Tibial artery (tissue), 4 donors: Measurements from ENCODE around the gene KCNK4.

Experiments
- DNase-seq, 2 donors: peaks; one replicate each; pipeline ENCODE4 v3.0.0-alpha.2; 2019
- H3K27ac ChIP-seq, 2 donors: fragments of 200-600 bp; sonication (generic) in 1 of 2; 1 replicate in 1 of 2; 2 replicates in 1 of 2; pipeline ENCODE4 v1.5.1; 2018 to 2019; ENCODE audit warnings: mild to moderate bottlenecking in 1 of 2
- H3K27me3 ChIP-seq, 2 donors: fragments of 200-600 bp; sonication (generic) in 1 of 2; one replicate each; pipeline versions ENCODE4 v1.5.1 to v1.6.0; 2016 to 2019
- H3K36me3 ChIP-seq, 3 donors: fragments of 200-600 bp; sonication (generic) in 2 of 3; one replicate each; pipeline ENCODE4 v1.5.1; 2016 to 2019; ENCODE audit warnings: mild to moderate bottlenecking in 2 of 3
- H3K4me1 ChIP-seq, 4 donors: fragments of 200-600 bp; sonication (generic) in 2 of 4; 1 replicate in 3 of 4; 2 replicates in 1 of 4; pipeline ENCODE4 v1.5.1; 2016 to 2019
- H3K4me3 ChIP-seq, 2 donors: fragments of 200-600 bp; sonication (generic) in 1 of 2; 1 replicate in 1 of 2; 2 replicates in 1 of 2; pipeline ENCODE4 v1.5.1; 2018 to 2019; ENCODE audit warnings: mild to moderate bottlenecking in 2 of 2
- H3K9me3 ChIP-seq, 3 donors: fragments of 200-600 bp; sonication (generic) in 1 of 3; one replicate each; pipeline ENCODE4 v1.5.1; 2016 to 2019
- intact Hi-C: fragments of 100-400 bp; cut with DNase I; formaldehyde crosslinking; loops from one replicate; pipeline ENCODE4 v1.15.0; 2023; ENCODE audit warnings: low total_unique reads
- TF ChIP-seq, protein P1 (sequence below), 2 experiments: fragments of 200-600 bp in 1 of 2; fragments of 450-650 bp in 1 of 2; IDR thresholded peaks; one replicate each; pipeline ENCODE4 v1.5.1; 2017 to 2019; ENCODE audit warnings: antibody characterized with exemption in 2 of 2, mild to moderate bottlenecking in 1 of 2, moderate library complexity in 1 of 2

KCNK4 gene

GRCh38 chr11:64291262-64291751 is at the start of gene KCNK4:
TSS of gene KCNK4 (plus strand) at chr11:64291302. CDS start at chr11:64293019, 1,717 bp downstream.
- Histone ChIP-seq H3K4me3 (peak within 1 kb of the TSS; percentile 28 to 40), H3K36me3 (peaks cover 0 to 5% (median 0%) of the 10 kb centered on the region in 3 donors), H3K4me1 (peaks cover 0 to 27% (median 24%) of the 10 kb centered on the region in 4 donors), H3K27me3 (peaks cover 4 to 79% of the 10 kb centered on the region in 2 donors), H3K9me3 (no peaks in the 10 kb centered on the region), H3K27ac (no peak within 1 kb of the TSS)
- no peak for DNase-seq
- intact Hi-C loops: no loop called here
- TF ChIP-seq, protein P1, sequence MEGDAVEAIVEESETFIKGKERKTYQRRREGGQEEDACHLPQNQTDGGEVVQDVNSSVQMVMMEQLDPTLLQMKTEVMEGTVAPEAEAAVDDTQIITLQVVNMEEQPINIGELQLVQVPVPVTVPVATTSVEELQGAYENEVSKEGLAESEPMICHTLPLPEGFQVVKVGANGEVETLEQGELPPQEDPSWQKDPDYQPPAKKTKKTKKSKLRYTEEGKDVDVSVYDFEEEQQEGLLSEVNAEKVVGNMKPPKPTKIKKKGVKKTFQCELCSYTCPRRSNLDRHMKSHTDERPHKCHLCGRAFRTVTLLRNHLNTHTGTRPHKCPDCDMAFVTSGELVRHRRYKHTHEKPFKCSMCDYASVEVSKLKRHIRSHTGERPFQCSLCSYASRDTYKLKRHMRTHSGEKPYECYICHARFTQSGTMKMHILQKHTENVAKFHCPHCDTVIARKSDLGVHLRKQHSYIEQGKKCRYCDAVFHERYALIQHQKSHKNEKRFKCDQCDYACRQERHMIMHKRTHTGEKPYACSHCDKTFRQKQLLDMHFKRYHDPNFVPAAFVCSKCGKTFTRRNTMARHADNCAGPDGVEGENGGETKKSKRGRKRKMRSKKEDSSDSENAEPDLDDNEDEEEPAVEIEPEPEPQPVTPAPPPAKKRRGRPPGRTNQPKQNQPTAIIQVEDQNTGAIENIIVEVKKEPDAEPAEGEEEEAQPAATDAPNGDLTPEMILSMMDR (IDR thresholded peaks at IDR 0.05): no peak

- peak overlapping the region; percentile 62 to 98 for H3K4me3 ChIP-seq
- peak overlapping the region; percentile 87 to 97 for H3K27ac ChIP-seq
- peak; percentile 56 to 87 for DNase-seq
- H3K9me3 ChIP-seq: no peaks in the 10 kb centered on the region
- TF ChIP-seq, protein P1 (IDR thresholded peaks at IDR 0.05): no peak
- H3K4me1 ChIP-seq: peaks cover 0 to 54% (median 39%) of the 10 kb centered on the region in 4 donors
- intact Hi-C loops: no loop called here
- H3K27me3 ChIP-seq: no peaks in the 10 kb centered on the region
- peaks cover 6 to 41% (median 11%) of the 10 kb centered on the region in 3 donors for H3K36me3 ChIP-seq
Observed at GRCh38 chr11:64241491-64242374, 49.4 kb upstream of the KCNK4 start.

DNA sequence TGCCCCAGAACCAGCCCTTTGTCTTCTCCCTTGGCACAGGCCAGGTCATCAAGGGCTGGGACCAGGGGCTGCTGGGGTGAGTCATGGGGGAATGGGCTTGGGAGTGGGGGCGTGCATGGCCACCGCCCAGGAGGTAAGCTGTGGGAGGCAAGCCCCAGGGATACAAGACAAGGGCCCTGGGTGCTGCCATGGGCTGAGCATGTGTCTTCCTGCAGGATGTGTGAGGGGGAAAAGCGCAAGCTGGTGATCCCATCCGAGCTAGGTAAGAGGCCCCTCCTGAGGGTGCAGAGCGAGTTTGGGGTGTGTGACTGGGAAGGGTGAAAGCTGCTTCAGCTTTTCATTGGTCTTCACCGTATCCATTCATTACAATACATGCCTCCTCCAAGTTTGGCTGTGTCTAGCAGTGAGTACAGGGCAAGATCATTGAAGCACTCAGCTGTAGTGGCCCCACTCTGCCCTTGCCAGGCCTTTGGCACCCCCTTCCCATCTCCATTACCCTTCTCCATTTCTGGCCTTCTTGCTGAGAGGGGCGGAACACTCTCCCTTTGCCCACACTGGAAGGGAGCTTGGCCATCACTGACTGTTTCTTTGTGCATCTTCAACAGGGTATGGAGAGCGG is 47.8 kb upstream of the KCNK4 start:
- no peaks in the 10 kb centered on the region for H3K27me3 ChIP-seq
- peaks cover 0 to 60% (median 45%) of the 10 kb centered on the region in 4 donors for H3K4me1 ChIP-seq
- TF ChIP-seq, protein P1 (IDR thresholded peaks at IDR 0.05): no peak
- intact Hi-C loops: no loop called here
- peaks cover 0 to 25% (median under 1%) of the 10 kb centered on the region in 3 donors for H3K36me3 ChIP-seq
- DNase-seq: no peak
- peak overlapping the region in 1 of 2 donors; percentile 87 for H3K27ac ChIP-seq
- H3K4me3 ChIP-seq: no peak overlapping the region
- H3K9me3 ChIP-seq: no peaks in the 10 kb centered on the region

DNA sequence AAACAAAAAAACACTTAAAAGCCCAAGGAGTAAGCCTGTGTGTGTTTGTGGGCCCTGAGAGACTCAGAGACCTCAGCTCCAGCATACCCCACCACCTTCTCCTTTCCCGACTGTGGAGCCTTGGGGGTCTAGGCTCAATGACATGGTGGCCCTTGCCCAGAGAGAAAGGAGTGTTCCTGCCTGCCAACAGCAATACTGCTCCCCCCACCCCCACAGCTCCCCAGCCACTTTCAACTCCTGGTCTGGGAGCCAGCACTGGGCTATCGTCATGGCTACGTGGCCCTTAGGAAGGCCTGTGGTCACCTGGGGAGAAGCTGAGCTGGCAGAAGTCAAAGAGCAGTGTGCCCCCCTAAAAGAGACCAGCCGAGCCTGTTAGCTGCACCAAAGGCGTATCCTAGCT is 47.0 kb upstream of the KCNK4 start:
- H3K9me3 ChIP-seq: no peaks in the 10 kb centered on the region
- no peak for DNase-seq
- intact Hi-C loops: no loop called here
- peak overlapping the region in 1 of 2 donors; percentile 89 for H3K27ac ChIP-seq
- H3K36me3 ChIP-seq: peaks cover 0 to 17% (median 0%) of the 10 kb centered on the region in 3 donors
- no peak overlapping the region for H3K4me3 ChIP-seq
- TF ChIP-seq, protein P1 (IDR thresholded peaks at IDR 0.05): no peak
- H3K4me1 ChIP-seq: peaks cover 0 to 60% (median 45%) of the 10 kb centered on the region in 4 donors
- no peaks in the 10 kb centered on the region for H3K27me3 ChIP-seq

- TF ChIP-seq, protein P1 (IDR thresholded peaks at IDR 0.05): no peak
- DNase-seq: no peak
- peaks cover 0 to 15% (median 0%) of the 10 kb centered on the region in 3 donors for H3K36me3 ChIP-seq
- intact Hi-C loops: no loop called here
- peak overlapping the region; percentile 62 to 79 for H3K4me3 ChIP-seq
- peak overlapping the region; percentile 87 to 89 for H3K27ac ChIP-seq
- H3K4me1 ChIP-seq: peaks cover 0 to 56% (median 43%) of the 10 kb centered on the region in 4 donors
- no peaks in the 10 kb centered on the region for H3K27me3 ChIP-seq
- no peaks in the 10 kb centered on the region for H3K9me3 ChIP-seq
Observed at GRCh38 chr11:64244966-64245365, 46.1 kb upstream of the KCNK4 start.
